ENCODE results near the gene CDH4.

CDH4 gene

DNA sequence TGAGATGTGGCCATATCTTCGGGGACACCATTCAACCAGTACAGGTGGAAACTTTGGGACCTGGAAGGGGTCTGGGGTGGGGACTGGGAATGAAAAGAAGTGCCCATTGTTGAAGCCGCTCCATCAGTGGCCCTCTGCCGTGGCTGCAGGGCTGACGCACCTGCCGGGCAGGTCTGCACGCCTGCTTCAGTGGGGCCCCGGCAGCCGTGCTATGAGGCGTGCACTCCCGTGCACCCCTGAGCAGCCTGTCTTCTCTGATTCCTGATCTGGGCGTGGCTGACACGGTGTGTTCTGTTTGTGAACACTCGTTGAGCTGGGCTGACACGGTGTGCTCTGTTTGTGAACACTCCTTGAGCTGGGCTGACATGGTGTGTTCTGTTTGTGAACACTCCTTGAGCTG, 657.8 kb downstream of the CDH4 start:
- no peak for DNase-seq (ENCODE audit: low read depth in 2 of 2)

DNA sequence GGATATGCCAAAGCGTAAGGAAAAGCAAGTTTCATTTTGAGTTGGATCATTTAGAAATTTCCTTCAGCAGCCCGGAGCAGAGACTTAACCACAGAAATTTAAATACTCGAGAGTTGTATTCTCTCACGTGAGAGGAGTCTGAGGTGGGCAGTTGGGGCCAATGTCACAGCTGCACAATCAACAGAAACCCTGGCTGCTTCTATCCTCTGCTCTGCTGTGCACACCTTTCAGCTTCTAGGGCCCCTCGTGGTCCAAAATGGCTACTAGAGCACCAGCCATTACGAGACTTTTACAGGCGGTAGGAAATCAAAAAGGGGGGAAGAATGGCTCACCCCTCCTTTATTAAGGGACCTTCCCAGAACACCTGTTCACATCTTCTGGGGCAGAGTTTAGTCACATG, 659.8 kb downstream of the CDH4 start:
- no peak for DNase-seq (ENCODE audit: low read depth in 2 of 2)

- DNase-seq (ENCODE audit: low read depth in 2 of 2), result no peak
Observed at GRCh38 chr20:61912665-61913422, 660.8 kb downstream of the CDH4 start.

DNA sequence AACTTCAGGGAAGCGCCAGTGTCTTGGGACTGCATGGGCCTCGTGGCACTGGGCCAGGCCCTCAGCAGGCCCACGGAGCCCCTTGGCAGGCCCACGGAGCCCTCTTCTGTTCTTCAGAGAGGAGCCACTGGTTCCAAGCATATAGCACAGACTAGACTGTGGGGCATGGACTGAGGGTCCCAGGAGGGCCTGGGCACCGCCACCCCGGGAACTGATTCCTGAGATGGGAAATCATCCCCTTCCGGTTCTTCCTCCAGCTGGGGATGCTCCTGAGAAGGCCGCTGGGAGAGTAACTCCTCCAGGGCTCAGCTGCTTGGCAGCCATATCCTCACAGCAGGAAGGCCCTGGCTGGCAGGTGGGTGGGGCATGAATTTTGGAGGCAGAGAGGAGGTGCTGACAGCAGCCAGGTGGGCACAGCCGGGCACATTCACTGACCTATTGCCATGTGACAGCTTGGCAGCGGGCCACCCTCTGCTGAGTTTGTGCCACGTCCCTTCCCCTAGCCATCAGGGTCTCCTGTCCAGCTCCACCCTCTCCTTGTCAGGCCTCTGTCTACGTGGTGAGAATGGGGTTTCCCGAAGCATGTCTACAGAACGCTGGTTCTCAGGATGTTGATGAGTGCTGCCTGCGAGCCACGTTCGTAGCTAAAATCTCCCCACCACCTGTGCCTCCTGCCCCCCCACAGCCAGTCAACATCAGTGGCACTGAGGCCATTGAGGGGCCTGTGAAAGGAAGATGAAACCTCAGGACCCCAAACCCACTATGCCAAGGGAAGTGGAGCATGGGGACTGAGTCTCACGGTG, 661.6 kb downstream of the CDH4 start:
- DNase-seq (ENCODE audit: low read depth in 2 of 2), result no peak

DNA sequence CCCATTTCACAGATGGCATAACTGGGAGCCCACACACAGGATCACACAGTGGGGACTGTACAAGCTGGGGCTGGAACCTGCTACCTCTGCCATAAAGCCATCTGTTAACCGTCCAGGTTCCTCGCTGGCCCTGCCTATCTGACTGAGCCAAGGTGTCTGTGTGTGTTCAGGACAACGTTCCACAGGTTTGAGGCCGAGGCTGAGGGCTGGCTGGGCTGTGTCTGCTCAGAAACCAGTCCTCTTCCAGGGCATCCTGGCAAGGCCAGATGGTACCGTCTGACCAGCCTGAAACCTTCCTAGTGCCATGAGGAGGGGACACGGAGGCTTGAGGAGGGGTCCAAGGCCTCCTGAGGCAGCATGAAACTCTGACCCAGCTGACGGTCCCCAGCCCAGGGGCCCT, 663.0 kb downstream of the CDH4 start:
- no peak for DNase-seq (ENCODE audit: low read depth in 2 of 2)

DNA sequence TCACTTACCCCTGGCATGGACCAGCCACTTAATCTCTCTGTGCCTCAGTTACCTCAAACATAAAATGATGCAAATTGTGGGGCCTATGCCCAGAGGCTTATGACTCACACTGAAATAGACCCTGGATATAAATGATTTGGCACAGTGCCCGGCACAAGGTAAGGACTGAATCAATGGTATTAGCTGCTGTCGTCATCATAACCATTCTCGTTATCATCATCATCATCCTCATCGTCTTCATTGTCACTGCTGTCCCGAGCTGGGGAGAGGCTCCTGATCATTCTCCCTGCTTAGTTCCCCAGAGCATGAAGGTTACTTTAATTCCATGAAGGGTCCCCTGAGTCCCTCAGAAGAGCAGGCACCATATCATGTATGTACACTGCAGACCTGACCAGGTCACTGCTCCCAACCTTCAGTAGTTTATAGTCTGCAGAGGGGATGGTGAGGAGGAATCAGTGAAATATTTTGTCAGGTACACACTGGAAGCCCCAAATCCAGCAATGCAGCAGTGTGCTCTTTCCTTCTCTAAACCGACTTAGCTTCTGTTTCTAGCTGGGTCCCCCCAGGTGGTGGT, 664.3 kb downstream of the CDH4 start:
- DNase-seq (ENCODE audit: low read depth in 2 of 2), result no peak

DNA sequence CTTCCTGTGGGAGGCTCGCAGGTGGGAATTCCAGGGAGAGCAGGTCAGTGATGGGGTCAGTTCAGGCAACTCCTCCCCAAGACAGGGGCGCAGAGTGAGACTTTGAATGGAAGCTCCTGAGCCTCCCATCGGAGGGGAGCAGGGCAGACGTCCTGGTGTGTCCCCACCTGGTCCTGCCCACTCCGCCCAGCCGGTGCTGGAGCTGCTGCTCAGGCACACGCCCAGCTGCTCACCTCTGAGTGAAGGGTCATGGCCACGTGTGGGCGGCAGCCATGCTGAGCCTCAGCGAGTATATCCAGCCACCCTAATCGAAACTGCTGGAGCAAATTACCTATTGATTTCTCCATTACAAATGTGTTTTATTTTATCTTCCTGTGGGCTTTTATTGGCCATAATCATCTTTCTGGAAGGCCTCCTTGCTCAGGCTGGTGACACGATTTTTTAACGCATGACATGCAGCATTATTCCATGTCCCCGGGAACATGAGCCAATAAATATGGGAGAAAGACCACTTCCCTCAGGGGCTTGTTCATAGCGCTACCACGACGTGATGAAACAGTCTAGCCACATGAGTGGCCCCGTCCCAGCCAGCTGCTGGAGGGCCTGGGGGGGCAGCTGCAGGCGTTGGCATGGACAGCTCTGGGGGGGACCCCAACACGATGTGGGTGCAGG, 665.5 kb downstream of the CDH4 start:
- DNase-seq (ENCODE audit: low read depth in 2 of 2), result no peak

DNA sequence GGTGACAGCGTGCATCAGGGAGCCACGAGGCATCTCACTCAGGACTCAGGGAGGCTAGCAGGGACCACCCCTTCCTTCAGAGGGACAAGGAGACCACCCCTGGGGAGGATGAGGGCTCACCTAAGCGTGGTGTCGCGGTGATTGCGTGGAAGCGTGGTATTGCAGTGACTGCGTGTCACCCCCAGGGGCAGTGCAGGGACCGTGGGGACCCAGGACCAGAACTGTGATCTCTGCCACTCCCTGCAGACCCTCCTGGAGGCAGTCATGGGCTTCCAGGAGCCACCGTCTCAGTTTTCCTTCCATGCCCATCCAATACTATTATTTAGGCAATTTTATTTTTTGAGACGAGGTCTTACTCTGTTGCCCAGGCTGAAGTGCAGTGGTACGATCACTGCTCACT, 666.5 kb downstream of the CDH4 start:
- DNase-seq (ENCODE audit: low read depth in 2 of 2), result no peak

DNA sequence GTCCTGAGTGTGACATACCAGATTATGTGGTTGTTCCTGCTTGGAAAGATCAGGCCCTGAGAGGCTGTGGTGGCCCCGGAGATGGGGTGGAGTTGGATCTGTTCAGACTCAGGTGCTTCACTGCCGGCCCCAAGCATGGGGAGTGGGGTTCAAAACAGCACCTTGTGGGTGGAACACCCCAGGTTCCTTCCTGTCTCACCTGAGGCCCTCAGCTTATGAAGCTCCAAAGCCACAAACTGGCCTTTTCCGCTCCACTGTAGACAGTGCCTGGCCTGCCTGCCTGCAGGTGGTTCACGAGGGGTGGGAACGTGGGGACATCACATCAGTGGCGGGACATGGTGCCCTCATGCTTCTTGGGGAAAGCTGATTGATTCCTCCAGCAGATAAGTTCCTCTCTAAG, 667.2 kb downstream of the CDH4 start:
- DNase-seq (ENCODE audit: low read depth in 2 of 2), result no peak

DNA sequence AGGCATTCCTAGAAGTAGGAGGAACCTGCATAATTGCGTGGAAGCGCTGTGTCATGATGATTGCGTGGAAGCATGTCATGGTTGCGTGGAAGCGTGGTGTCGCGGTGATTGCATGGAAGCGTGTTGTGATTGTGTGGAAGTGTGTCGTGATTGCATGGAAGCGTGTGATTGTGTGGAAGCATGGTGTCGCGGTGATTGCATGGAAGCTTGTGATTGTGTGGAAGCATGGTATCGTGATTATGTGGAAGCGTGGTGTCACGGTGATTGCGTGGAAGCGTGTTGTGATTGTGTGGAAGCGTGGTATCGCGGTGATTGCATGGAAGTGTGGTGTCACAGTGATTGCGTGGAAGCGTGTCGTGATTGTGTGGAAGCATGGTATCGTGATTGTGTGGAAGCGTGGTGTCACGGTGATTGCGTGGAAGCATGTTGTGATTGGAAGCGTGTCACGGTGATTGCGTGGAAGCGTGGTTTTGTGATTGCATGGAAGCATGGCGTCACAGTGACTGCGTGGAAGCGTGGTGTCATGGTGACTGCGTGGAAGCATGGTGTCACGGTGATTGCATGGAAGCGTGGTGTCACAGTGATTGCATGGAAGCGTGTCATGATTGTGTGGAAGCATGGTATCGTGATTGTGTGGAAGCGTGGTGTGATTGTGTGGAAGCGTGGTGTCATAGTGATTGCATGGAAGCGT, 667.8 kb downstream of the CDH4 start:
- DNase-seq (ENCODE audit: low read depth in 2 of 2), result no peak

DNA sequence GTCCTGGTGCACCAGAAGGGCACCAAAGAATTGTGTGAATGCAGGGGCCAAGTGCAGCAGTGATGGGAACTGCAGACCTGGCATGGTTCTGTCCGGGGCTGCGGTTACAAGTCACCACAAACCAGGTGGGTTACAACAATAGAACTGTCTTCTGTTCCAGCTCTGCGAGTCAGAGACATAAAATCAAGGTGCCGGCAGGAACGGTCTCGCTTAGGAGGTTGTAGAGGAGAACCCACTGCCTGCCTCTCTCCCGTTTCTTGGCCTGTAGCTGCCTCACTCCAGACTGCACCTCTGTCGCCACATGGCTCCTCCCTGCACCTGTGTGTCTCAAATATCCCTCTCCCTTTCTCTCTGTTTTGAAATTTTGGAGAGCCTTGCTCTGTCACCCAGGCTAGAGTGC, 670.4 kb downstream of the CDH4 start:
- no peak for DNase-seq (ENCODE audit: low read depth in 2 of 2)

DNA sequence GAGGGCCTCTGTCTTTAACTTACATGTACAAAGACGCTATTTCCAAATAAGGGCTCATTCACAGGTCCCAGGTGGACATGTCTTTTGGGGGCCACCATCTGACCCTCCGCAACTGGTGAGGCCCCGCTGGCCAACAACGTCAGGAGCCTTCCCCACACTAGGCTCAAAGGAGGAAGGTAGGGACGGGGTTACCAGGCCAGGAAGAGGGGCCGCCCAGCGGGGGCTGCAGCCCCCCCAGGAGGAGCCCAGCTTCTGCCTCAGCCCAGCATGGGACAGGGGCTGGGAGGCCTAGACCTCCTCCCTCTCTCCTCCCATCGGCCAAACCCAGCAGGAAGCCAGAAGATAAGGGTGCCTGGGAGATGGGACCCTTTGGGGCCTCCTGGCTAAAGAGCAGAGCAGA, 670.9 kb downstream of the CDH4 start:
- no peak for DNase-seq (ENCODE audit: low read depth in 2 of 2)

DNA sequence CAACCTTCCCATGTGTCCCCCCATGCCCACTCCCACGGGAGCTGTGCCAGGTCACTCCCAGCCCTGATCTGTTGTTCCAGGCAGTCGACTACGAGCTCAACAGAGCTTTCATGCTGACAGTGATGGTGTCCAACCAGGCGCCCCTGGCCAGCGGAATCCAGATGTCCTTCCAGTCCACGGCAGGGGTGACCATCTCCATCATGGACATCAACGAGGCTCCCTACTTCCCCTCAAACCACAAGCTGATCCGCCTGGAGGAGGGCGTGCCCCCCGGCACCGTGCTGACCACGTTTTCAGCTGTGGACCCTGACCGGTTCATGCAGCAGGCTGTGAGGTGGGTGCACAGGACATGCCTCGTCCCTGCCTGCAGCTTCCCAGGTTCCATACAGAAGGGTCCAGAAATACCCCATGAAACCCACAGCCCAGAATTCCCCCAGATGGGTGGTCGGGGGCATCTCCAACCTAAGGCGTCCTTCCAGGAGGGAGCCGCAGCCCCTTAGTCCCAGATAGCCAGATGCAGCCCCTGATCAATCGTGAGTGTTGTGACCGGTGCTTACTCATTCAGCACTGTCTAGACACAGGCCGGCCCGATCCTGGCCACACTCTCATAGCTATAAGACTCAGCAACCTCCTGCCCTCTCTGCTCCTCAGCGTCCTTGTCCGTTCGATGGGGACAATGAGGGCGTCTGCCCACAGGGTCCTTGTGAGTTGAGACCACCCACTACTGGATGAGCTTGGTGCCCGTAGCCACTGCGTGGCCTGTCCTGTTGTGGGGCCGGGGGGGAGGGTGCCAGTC, 671.5 kb downstream of the CDH4 start:
- no peak for DNase-seq (ENCODE audit: low read depth in 2 of 2)

DNA sequence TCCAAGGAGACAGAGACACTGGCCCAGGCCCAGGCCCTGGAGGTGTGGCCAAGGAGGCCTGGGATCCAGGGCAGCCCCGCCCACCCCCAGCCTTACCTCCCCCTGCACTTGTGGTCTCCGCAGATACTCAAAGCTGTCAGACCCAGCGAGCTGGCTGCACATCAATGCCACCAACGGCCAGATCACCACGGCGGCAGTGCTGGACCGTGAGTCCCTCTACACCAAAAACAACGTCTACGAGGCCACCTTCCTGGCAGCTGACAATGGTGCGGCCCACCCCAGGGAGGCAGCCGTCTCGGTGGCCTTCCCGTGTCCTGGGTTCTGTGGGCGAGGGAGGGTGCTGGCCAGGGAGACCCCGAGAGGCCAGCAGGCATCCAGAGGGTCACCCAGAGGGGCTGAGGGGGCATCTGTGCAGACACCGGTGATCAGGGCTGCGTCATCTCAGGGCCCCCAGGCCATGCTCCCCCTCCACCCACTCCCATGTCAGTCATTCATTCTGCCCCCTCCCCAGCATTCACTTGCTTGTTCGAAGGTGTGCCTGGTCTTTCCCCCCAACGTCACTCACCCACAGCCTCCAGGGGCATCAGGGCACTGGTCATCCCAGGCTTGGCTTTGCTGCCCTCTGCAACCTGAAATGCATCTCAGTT, 672.3 kb downstream of the CDH4 start:
- no peak for DNase-seq (ENCODE audit: low read depth in 2 of 2)

DNA sequence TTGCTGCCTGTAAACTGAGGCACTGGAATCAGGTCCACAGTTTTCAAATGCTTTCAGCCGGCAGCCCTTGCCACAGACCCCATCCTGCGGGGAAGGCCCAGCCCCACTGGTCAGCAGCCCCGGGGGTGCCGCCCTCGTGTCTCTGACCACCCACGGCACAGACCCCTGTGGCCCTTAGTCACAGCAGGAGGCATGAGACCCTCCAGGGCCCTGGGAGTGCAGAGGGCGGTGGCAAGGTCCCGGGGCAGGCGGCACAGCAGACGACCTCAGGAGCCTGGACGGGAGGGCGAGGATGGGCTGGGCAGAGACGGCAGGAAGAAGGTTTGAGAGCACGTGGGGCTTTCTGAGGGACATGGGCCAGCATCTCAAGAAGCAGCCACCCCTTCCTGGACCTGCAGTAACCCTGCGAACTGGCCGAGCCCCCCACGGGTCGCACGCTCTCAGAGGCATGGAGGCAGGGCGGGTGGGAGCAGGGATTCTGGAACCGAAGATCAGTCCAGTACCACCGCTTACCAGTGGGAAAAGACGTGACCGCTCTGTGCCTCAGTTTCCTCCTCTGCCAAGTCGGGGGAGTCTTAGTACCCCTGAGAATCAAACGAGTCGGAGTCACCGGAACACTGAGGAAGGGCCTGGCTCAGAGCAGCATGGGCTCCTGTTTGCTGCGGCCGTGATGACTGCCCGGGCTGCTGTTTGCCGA, 672.9 kb downstream of the CDH4 start:
- DNase-seq (ENCODE audit: low read depth in 2 of 2), result no peak

DNA sequence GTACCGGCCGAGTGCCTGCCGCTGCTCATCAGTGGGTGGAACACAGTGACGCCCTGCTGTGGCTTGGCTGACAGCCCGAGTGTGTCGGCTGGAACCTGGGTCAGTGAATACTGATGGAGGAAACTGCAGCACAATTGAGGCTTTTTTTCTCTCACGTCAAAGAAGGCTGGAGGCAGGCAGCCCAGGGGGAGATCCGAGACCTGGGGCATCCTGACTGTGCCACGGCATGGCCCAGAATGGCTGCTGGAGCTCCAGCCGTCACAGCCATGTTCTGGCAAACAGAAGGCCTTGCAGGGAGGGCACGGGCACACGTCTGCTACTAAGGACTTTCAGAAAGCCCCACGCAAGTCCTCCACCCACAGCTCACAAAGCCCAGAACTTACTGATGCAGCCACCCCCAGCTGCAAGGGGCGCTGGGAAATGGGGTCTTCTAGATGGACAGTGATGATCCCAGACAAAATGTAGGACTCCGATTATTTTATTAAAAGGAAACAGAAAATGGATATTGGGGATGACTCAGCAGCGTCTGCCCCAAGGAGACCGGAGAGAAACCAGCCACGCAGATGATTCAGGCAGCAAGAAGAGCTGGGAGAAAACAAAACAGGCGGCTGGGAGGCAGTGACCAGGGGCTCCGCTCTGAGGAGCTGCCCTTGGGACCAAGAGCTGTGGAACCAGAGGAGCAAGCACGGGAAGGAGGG, 673.6 kb downstream of the CDH4 start:
- no peak for DNase-seq (ENCODE audit: low read depth in 2 of 2)

GRCh38 chr20:61926253-61926613, 674.2 kb downstream of the CDH4 start:
- no peak for DNase-seq (ENCODE audit: low read depth in 2 of 2)

GRCh38 chr20:61926796-61927192, 674.7 kb downstream of the CDH4 start:
- DNase-seq (ENCODE audit: low read depth in 2 of 2), result no peak

DNA sequence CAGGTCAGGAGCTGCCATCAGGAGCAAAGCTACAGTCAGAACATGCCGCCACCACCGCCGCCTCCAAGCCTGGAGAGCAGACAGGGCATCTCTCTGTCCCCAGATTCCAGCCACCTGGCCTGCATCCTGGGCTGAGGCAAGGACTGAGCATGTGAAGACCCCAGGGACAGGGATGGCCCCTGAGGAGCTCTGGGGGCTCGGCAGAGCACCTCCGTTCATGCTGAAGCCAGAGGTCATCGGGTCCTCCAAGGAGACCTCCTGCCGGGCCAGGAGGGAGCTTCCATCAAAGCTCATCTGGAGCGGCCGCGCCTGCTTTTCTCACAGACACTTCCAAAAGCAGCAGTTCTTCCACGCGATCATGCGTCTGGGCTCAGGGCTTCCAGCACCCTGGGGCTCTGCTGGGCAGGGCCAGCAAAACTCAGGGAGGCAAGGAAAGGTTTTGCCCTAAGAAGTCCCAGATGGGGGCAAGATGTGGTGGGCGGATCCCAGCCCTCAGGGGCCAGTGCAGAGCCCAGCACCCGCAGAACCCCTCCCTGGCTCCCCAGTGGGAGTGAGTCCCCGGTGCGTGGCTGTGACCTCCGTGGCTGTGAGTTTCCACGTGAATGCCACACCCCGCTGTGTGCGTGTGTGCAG, 675.2 kb downstream of the CDH4 start:
- DNase-seq (ENCODE audit: low read depth in 2 of 2), result no peak

Measured in stimulated activated CD4-positive, alpha-beta T cell treated with anti-CD3 and anti-CD28 coated beads, Interleukin-4, amount 100 ng/mL, for 48 hours (primary cell).